ENCODE data around the gene ATXN7. TPM values are rescaled to one million over a fixed set of nuclear protein-coding genes. Genes with fewer than 3 reads are reported as not detected.

Gene ATXN7
- polyA plus RNA-seq, 3 donors, result 16.9 to 31.0 (median 28.6) TPM

DNA sequence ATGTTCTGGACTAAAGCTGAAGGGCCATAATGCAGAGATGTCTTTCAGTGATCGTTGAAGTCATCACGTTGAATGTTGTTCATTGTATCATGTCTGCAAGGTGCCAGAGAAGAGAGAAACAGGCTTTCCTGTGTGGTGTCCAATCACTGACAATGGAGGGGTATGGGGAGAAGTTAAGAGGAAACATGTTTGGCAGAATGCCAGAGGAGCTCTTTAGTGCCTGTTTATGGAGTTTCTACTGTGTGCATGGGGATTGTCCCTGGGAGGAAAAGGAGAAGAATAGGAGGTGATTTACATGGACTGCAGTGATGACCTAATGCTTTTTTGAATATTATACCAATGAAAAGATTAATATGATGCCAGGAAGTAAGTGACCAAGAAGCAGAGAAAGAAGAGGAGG is 36.8 kb downstream of the ATXN7 start:
- no peak for DNase-seq

DNA sequence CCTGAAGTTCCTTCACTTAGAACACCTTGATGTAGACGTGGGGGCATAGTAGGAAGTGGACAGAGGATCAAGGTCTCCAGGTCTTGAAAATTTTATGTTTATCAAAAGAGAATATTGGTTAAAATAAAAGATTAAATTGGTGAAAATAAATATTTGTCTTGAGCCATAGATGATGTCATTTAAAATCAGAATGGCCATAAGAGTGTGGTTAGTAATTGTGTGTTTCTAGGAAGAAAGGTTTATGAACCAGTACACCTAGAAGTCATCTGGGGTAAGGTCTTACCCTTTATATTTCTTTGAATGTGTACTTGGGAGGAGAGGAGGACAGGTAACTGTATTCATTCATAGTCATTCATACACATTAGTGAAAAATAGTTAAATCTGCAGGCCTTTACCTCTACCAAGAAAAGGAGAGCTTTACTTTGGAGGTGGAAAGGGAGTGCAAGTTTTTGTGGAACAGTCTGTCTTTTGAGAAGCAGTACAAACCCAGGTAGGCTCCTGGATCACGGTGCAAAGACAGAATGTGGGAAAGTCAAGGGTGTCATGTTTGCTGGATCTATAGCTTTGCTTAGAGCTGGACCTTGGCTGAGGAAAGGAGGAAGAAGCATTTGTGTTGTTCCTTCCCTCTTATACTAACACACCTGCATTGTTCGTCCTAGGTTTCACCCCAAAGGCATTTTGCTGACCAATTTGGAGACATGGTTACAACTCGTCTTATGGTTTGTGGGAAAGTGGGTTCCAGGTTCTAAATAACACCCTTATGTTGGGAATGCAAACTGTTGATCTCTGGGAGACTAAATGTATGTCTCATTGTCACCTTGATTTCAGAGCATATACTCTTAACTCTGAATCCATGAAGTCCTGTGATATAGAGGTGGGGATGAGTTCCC is 42.3 kb downstream of the ATXN7 start:
- no peak for DNase-seq

DNA sequence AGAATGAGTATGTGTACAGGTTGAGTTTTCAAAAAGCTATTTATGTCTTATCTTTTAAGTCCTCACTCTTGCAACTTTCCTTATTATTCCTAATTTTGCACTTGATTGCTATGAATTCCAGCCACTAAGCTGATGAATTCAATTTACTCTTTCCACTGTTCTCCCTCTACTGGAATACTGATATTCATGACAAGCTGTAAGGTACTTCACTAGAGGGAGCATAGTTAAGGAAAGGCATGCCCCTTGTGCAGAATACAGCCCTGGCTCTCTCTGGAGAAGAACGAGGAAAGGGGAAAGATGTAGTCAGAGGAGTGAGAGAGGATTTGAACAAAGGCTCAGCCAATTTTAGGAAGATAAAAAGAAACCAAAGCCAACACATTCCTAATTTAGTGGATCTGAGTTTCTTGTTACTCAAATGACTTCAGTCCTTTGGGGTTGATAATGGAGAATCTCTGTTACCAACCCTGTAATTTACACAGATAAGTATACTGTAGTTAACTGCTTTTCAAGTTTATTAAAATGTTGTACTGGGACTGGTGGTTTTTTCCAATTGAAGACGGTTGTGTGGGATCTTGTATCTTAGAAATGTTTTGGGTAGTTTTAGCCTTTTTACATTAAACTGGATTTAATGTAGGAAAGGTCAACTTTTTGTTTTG is 44.5 kb downstream of the ATXN7 start:
- DNase-seq, result no peak

DNA sequence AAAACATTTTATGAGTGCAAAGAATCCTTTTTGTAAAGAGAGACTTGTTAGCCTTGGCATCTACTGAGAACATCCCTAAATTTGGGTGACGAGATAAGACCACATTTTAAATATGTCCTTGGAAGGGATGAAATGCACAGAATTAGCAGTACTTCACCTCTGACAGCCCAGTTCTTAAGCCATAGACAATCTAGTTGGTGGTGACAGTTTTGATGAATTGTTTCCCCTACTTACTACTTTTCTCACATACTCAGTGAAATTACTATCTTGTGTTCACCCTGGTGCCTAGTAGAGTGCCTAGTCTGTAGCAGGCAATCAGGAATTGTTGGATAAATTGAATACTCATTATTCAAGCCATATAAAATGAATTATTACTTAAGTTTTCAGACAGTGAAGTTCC is 45.1 kb downstream of the ATXN7 start:
- no peak for DNase-seq

DNA sequence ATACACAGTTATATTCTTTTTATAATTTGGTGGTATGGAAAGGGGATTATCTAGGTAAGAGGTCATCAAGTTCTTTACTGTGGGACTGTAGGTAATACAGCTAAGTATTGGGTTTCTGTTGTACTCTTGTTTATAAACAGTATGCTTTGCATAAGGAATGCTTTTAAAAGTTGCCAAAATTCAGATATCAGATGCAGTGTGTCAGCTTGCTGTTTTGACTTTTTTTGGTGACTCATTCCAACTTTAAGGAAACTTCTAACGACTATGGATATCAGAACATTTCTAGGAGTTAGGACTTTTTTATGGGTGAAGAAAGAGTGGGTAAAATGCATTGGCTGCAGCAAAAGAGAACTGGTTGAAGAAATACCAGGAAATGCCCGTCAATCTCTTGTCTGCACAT is 45.8 kb downstream of the ATXN7 start:
- no peak for DNase-seq

DNA sequence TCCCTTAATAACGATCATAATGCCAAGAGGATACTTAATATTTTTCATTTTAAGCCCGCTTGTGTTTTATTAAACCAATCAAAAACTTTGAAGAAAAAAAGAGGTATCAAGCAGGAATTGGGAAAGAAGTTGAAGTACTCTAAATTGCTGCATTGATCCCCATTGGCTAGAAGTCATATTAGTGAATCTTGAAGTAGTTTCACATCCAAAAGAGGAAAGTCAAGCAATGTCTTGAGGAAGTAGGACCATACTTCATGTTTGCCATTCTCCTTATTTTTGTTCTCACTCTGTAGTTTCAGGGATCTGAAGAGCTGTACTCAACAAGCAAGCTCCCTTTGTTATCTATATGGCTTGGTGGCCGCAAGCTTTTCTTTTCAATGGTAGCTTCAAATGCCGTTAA is 46.3 kb downstream of the ATXN7 start:
- DNase-seq, result no peak

DNA sequence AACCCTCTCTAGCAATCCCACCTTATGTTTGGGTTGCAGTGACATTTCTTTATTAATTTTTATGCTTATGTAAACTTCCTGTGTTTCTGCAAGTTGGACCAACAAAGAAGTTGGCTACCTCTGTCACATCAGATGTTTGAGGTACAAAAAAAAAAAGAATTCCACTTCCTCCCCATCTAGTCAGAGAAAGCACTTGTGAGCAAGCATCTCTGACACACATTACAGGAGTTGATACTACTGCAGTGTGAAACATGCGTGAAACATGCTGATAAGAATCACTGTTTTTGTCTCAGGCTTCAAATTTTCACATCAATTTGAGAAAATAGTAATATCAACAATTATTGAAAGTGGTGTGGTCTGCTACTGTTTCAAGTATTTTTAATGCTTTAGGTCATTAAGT is 47.2 kb downstream of the ATXN7 start:
- DNase-seq, result no peak

DNA sequence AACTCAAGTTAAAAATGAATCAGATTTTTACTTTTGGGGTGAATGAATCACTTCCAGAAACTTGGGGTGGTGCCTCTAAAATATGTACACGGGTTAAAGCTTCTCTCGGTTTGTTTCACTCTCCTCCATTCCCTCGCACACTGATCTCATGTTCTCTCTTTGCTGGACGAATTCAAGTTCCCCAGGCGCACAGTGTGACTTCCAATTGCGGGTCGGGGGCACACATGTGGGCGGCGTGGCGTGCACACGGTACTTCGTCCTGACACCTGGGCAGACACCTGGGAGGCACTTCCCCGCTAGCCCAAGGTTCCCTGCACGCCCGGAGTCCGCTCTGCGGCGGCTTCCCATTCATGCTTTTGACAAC is 47.8 kb downstream of the ATXN7 start:
- peak; percentile 19 for DNase-seq

DNA sequence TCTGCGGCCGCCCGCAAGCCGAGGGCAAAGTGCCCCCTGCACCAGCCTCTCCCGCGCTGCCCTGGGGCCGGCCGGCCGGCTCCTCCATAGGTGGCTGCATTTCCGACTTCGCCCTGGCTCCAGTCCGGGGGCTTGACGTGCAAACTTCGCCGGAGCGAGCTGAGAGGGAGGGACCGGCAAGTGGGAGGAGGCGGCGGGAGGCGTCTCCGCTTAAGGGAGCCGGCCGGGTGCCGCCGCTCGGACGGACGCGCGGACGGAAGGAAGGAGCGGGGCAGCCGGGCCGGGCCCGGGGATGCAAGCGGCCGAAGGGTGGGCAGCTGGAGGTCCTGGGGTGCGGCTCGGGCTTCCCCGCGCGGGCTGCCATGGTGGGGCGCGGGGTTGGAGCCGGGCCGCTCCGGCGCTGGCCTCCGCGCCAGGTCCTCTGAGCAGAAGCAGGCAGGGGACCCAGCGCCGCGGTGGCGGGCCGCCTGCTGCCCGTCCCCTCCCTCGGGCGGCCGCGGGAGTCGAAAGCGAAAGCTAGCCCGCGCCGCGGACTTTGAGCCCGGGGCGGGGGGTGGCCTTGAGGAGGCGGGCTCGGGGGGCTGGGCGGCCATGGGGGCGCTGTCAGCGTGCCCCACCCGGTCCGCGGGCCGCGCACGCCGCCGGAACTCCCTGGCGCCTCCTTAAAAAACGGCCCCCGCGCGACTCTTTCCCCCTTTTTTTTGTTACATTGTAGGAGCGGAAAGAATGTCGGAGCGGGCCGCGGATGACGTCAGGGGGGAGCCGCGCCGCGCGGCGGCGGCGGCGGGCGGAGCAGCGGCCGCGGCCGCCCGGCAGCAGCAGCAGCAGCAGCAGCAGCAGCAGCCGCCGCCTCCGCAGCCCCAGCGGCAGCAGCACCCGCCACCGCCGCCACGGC is 48.5 kb downstream of the ATXN7 start, which contains the start of gene SCAANT1:
Gene SCAANT1 (minus strand): TSS at position 511 of the 895 bp plus-strand sequence.
- DNase-seq, result peak; percentile 88

DNA sequence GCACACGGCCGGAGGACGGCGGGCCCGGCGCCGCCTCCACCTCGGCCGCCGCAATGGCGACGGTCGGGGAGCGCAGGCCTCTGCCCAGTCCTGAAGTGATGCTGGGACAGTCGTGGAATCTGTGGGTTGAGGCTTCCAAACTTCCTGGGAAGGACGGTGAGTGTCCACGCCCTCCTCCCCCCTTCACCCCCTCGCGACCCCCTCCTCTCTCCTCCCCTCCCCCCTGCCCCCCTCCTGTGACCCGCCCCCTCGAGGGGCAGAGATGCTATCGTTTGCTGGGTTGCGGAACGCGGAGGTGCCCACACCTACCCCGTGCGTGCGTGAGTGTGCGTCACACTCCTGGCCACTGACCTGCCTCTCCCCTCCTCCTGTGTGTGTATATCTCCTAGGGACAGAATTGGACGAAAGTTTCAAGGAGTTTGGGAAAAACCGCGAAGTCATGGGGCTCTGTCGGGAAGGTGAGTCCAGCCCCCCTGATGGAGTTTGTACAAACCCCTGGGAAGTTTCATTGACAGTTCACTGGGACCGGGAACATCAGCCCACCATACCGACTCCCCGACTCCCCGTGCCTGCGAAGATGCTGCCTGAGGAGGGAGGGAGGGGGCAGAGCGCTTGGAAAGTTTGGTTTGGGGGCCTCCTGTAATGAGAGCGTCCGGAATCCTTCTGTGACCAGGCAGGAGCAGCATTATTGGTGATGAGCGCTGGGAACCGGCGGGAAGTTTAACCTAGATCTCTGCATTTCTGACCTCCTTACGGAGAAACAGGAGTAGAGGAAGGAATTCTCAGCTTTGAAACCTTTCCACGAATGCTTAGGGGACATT is 49.3 kb downstream of the ATXN7 start:
- peak; percentile 51 for DNase-seq

DNA sequence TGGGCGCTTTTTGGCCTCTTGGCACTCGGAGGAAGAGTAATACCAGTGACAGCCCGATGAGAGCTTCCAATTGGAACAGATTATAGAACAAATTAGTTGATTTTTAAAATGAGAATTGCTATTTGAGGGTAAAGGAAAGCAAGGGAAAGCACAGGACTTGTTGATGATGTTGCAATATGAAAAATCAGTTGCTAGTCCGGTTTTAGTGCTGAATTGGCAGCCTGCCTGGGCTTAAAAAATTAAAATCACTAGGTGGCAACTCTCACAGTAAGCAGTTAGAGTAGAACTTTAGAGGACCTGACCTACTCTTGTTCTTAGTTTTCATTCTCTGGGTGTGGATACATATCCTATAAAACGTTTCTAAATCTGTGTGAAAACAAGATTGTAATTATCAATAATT is 50.6 kb downstream of the ATXN7 start:
- DNase-seq, result no peak

DNA sequence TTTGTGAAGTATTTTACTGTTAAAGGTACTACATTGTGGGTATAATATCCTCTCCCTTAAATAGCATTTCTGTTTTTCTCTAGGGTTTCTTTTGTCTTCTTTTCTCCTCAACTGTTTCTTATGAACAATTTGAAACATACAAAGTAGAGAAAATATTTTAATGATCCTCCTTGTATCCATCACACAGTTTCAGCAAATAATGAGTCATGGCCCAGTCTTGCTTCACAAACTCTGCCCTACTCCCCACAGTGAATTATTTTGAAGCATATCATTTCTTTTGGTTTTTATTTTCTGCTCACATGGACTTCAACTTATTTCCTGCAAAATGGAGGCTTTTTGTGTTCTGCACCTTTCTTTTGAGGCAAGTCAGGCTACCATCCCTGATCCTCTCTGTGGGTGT is 54.7 kb downstream of the ATXN7 start:
- DNase-seq, result no peak

DNA sequence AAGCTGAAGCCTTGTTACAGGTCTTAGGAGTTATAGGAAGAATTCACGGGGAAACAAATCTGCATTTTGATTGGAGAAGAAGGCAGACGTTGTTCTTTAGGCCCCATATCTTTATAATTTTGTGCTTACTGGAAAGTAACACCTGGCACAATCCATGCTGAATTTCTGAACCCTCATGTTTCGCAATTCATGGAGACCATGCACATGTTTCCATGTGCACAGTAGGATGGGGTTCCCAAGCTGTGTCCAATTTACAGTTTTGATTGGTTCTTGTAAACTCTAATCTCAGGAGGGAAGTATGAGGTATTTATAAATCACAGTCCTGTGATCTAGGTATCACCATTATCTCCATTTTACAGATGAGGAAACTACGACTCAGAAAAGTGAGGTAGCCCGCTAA is 56.3 kb downstream of the ATXN7 start:
- DNase-seq, result no peak

DNA sequence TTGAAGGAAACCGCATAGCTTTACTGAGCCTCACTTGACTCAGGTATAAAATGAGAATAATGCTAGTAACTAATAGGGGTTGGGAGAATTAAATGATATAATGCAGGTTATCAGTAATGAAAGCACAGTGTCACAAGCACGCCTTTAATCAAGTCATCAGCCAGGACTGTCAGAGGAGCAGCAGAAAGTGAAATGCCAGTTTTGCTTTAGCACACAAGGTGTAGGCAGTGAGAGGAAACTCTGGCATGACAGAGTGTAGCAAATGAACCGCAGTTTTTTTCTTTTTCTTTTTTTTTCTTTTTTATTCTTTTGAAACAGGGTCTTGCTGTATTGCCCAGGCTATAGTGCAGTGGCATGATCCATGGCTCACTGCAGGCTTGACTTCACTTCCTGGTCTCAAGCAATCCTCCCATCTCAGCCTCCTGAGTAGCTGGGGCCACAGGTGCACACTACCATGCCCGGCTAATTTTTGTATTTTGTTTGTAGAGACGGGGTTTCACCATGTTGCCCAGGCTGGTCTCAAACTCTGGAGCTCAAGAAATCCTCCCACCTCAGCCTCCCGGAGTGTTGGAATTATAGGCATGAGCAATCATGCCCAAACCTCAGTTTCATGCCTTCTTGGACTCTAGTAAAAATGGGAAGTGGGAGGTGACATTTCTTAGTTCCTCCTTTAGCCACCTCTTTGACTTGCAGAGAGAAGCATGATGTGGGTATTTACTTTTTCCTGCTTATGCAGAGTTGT is 58.2 kb downstream of the ATXN7 start:
- DNase-seq, result no peak

DNA sequence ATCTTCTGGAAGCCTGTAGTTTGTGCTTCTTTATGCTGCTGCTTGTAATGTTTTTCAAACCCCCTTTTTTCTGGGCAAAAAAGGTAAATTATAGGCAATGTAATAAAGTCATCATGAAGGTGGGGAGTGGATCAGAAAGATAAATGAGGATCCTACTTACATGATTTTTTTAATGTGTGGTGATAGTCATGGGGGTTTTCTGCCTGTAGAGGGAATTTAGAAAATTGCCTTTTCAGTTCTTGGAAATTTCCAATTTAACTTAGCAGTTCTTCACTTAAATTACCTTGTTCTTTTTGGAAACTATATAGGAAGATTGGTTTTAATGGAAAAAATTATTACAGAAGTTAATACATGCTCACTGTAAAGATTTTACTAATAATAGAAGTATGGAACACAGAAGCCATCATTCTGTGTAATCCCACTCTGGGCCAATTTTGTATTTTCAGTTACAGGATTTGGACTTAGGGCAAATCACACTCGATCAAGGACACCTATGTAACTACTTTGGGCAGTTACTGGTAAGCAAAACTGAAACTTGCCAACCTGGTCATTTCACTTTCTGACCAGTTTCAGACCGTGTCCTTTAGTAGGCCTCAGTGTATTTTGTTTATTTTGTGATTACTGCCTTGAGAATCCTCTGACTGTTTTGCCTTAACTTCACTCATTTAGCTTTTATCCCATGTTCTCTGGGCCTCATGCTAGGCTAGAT is 59.0 kb downstream of the ATXN7 start:
- DNase-seq, result no peak

DNA sequence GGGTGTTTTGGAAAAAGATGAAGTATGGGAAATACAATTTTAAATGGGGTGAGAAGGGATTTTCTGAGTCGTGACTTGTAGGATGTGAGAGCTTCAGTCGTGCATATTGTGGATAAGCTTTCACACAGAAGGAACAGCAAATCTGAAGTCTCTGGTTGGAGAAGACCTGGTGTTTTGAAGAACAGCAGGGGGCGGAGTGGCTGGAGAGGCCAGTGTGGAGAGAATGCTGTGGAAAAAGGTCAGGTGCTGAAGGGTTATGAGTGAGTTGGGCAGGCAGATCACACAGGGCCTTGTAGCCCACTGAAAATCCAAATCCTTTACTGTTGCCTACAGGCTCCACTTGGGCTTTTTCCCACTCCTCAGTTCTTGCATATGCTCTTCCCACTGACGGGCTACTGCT is 62.6 kb downstream of the ATXN7 start:
- no peak for DNase-seq

DNA sequence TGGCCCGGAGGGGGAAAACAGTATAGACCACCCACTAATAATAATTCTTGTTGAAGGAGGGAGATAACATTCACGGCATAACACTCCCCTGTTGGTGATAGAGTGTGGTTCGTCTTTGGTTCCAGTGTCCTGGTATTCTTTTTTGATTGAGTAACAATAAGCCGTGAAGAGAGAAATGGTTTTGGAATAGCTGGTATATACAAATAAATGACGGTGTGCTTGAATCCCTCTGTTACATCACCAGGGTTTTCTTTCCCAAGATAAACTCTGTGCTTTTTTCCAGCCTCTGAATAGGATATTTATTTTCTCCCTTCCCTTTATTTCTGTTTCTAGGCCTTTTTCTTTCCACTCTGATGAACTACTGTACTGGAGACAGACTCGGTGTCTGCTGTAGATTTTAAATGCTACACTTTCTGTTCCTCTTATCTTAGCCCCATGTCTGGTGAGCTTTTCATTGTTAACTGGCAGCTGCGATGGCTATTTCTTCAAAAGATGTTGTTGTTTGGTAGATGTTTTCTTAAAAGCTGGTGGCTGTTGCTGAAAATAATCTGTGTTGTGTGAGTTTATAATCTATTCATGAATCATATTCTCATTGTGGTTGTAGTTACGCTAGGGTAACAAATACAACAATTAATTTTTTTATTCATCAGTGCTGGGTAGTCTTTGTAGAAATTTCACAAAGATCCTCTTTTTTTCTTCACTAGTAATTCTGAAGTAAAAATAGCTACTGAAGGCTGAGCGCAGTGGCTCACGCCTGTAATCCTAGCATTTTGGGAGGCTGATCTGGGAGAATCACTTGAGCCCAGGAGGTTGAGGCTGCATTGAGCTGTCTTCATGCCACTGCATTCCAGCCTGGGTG is 64.0 kb downstream of the ATXN7 start:
- DNase-seq, result no peak

DNA sequence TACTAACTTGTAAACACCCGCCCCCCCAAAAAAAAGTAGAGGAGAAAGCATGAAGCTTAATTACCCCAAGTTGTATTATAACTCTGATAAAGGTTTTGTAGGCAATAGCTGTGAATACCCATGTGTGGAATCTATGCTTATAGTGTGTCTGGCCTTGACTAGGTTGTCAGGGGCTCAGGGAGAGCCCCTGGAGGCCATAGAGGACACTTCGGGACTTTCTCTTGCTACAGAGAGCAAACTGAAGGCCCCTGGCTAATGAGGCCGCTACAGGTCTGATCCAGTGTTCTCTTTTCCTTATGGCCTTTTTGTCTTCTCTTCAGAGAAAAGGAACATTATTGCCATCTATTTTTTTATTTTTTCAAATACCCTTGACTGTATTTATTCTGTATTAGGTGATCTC is 67.6 kb downstream of the ATXN7 start:
- no peak for DNase-seq

All from renal pelvis (tissue), 4 donors.